ENCODE measurements around the gene BICD1. TPM values are rescaled to one million over a fixed set of nuclear protein-coding genes. Genes with fewer than 3 reads are reported as not detected.

BICD1 gene
- polyA plus RNA-seq, 1 of the 3 experiments (the other 2 are of a cell fraction) = 12.1 TPM

GRCh38 chr12:32343496-32343895 is 236.8 kb downstream of the BICD1 start (continued):
- TF ChIP-seq GATA2 (CRISPR knock-in tag; IDR thresholded peaks at IDR 0.05) (no peak), EZH2phosphoT487 (IDR thresholded peaks at IDR 0.05; ENCODE audit: borderline replicate concordance, low read depth) (no peak), IRF3 (IDR thresholded peaks at IDR 0.05; ENCODE audit: low read depth, low read length) (no peak), RXRA (IDR thresholded peaks at IDR 0.05; ENCODE audit: borderline replicate concordance, low read depth) (no peak), TEAD4 (IDR thresholded peaks at IDR 0.05; ENCODE audit: borderline replicate concordance, insufficient read depth) (no peak)

GRCh38 chr12:32344047-32344446 is 237.4 kb downstream of the BICD1 start:
- Histone ChIP-seq H3K36me3 (replicated peaks in 1 of 2; ENCODE audit: control insufficient read depth in 1 of 2, insufficient read depth in 2 of 2, low read length in 1 of 2) (peaks cover 7 to 24% of the 10 kb centered on the region in 2 experiments), H3K27ac (ENCODE audit: low read depth in 2 of 2, low read length in 1 of 2) (no peak overlapping the region), H2AFZ (ENCODE audit: low read depth) (no peak overlapping the region), H4K20me1 (ENCODE audit: insufficient read depth) (no peaks in the 10 kb centered on the region), H3K9me3 (no peaks in the 10 kb centered on the region), H3K79me2 (ENCODE audit: insufficient read depth) (no peaks in the 10 kb centered on the region), H3K27me3 (ENCODE audit: insufficient read depth) (no peaks in the 10 kb centered on the region), H3K4me1 (ENCODE audit: control insufficient read depth in 1 of 2, insufficient read depth in 2 of 2, low read depth in 1 of 2, low read length in 1 of 2) (no peaks in the 10 kb centered on the region), H3F3A (replicated peaks; ENCODE audit: insufficient read depth) (no peaks in the 10 kb centered on the region), H3K9me2 (no peaks in the 10 kb centered on the region), H3K9ac (no peak overlapping the region), H3K4me3 (ENCODE audit: low read depth in 2 of 2, low read length in 1 of 2) (no peak overlapping the region), H3K4me2 (no peak overlapping the region)
- ChIA-PET POLR2A (no interaction called here), CTCF (no interaction called here)
- TF ChIP-seq EZH2phosphoT487 (IDR thresholded peaks at IDR 0.05; ENCODE audit: borderline replicate concordance, low read depth) (no peak), EP300 (IDR thresholded peaks at IDR 0.05; ENCODE audit: borderline replicate concordance in 1 of 2, low read depth in 1 of 2, low read length in 1 of 2) (no peak), FOSL2 (IDR thresholded peaks at IDR 0.05; ENCODE audit: borderline replicate concordance, low read depth) (no peak)
- no peak for DNase-seq
- 83% methylated on average over 7 of the region's 7 CpGs for WGBS (ENCODE audit: low lambda C conversion rate)

- POLR2A ChIA-PET = no interaction called here
Measured at GRCh38 chr12:32353540-32353939, 246.9 kb downstream of the BICD1 start.

More at GRCh38 chr12:32353540-32353939, 246.9 kb downstream of the BICD1 start:
- CTCF ChIA-PET = interaction anchor here (0.7 to 2.2 kb wide), 2 partner anchors 12 to 319 kb away, joined by 3 to 11 read pairs; no protein-coding TSS in a partner anchor
- Histone ChIP-seq H3K4me3 (ENCODE audit: low read depth in 2 of 2, low read length in 1 of 2) (no peak overlapping the region), H3K9me2 (no peaks in the 10 kb centered on the region), H4K20me1 (ENCODE audit: insufficient read depth) (no peaks in the 10 kb centered on the region), H3K27ac (ENCODE audit: low read depth in 2 of 2, low read length in 1 of 2) (no peak overlapping the region), H3K9me3 (no peaks in the 10 kb centered on the region), H3K79me2 (ENCODE audit: insufficient read depth) (no peaks in the 10 kb centered on the region), H3K4me2 (no peak overlapping the region), H3K4me1 (ENCODE audit: control insufficient read depth in 1 of 2, insufficient read depth in 2 of 2, low read depth in 1 of 2, low read length in 1 of 2) (no peaks in the 10 kb centered on the region), H3K27me3 (ENCODE audit: insufficient read depth) (no peaks in the 10 kb centered on the region), H3K36me3 (replicated peaks in 1 of 2; ENCODE audit: control insufficient read depth in 1 of 2, insufficient read depth in 2 of 2, low read length in 1 of 2) (no peaks in the 10 kb centered on the region), H2AFZ (ENCODE audit: low read depth) (no peak overlapping the region), H3K9ac (no peak overlapping the region), H3F3A (replicated peaks; ENCODE audit: insufficient read depth) (no peaks in the 10 kb centered on the region)
- TF ChIP-seq GATA2 (CRISPR knock-in tag; IDR thresholded peaks at IDR 0.05) (no peak), FOXJ3 (CRISPR knock-in tag; IDR thresholded peaks at IDR 0.05) (no peak), CTCF (IDR thresholded peaks at IDR 0.05) (no peak), RFX5 (IDR thresholded peaks at IDR 0.05; ENCODE audit: low read length) (no peak), MEF2A (IDR thresholded peaks at IDR 0.05; ENCODE audit: borderline replicate concordance, low read depth) (no peak), REST (IDR thresholded peaks at IDR 0.05; ENCODE audit: low read depth, low read length) (no peak), RXRA (IDR thresholded peaks at IDR 0.05; ENCODE audit: borderline replicate concordance, low read depth) (no peak), NFIC (IDR thresholded peaks at IDR 0.05; ENCODE audit: borderline replicate concordance) (no peak), TCF12 (IDR thresholded peaks at IDR 0.05) (no peak), MAX (IDR thresholded peaks at IDR 0.05; ENCODE audit: low read depth) (no peak), USF1 (IDR thresholded peaks at IDR 0.05; ENCODE audit: borderline replicate concordance, low read depth) (no peak), EZH2phosphoT487 (IDR thresholded peaks at IDR 0.05; ENCODE audit: borderline replicate concordance, low read depth) (no peak), FOXM1 (IDR thresholded peaks at IDR 0.05; ENCODE audit: low read depth) (no peak), GABPA (IDR thresholded peaks at IDR 0.05; ENCODE audit: low read depth) (no peak), JUND (IDR thresholded peaks at IDR 0.05) (no peak)
- DNase-seq = no peak
- WGBS (ENCODE audit: low lambda C conversion rate) = 72% methylated on average over 1 of the region's 1 CpG
